ENCODE measurements around the gene MPHOSPH9.

DNA sequence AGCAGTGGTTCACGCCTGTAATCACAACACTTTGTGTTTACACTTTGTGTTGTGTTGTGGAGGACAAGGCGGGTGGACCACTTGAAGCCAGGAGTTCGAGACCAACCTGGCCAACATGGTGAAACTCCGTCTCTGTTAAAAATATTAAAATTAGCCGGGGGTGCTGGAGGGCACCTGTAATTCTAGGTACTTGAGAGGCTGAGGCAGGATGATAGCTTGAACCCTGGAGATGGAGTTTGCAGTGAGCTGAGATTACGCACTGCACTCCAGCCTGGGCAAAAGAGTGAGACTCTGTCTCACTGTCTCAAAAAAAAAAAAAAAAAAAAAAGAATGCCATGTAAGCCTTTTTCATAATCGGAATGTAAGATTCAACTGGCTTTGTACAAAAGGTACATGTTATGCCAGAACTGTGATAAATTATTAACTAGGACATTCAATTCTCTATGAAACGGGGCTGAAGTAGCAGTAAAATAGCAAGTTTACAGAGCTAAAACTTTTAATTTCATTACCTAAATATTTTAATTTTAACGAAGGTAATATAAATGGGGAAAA is 68.2 kb downstream of the MPHOSPH9 start:
- TF ChIP-seq RAD21 (IDR thresholded peaks at IDR 0.05; ENCODE audit: low read depth): no peak
- TF ChIP-seq EP300 (IDR thresholded peaks at IDR 0.05; ENCODE audit: borderline replicate concordance): no peak
- no peak for TF ChIP-seq TAF1 (IDR thresholded peaks at IDR 0.05; ENCODE audit: low read depth)
- TF ChIP-seq NFIC (IDR thresholded peaks at IDR 0.05): no peak
- TF ChIP-seq ZBTB7A (IDR thresholded peaks at IDR 0.05; ENCODE audit: low read depth): no peak
- no peak for TF ChIP-seq CREB1 (IDR thresholded peaks at IDR 0.05; ENCODE audit: low read depth)
- TF ChIP-seq, protein P1, sequence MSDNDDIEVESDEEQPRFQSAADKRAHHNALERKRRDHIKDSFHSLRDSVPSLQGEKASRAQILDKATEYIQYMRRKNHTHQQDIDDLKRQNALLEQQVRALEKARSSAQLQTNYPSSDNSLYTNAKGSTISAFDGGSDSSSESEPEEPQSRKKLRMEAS (IDR thresholded peaks at IDR 0.05): no peak
- TF ChIP-seq, protein P2, sequence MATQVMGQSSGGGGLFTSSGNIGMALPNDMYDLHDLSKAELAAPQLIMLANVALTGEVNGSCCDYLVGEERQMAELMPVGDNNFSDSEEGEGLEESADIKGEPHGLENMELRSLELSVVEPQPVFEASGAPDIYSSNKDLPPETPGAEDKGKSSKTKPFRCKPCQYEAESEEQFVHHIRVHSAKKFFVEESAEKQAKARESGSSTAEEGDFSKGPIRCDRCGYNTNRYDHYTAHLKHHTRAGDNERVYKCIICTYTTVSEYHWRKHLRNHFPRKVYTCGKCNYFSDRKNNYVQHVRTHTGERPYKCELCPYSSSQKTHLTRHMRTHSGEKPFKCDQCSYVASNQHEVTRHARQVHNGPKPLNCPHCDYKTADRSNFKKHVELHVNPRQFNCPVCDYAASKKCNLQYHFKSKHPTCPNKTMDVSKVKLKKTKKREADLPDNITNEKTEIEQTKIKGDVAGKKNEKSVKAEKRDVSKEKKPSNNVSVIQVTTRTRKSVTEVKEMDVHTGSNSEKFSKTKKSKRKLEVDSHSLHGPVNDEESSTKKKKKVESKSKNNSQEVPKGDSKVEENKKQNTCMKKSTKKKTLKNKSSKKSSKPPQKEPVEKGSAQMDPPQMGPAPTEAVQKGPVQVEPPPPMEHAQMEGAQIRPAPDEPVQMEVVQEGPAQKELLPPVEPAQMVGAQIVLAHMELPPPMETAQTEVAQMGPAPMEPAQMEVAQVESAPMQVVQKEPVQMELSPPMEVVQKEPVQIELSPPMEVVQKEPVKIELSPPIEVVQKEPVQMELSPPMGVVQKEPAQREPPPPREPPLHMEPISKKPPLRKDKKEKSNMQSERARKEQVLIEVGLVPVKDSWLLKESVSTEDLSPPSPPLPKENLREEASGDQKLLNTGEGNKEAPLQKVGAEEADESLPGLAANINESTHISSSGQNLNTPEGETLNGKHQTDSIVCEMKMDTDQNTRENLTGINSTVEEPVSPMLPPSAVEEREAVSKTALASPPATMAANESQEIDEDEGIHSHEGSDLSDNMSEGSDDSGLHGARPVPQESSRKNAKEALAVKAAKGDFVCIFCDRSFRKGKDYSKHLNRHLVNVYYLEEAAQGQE (IDR thresholded peaks at IDR 0.05; ENCODE audit: low read depth): no peak
- TF ChIP-seq TCF12 (IDR thresholded peaks at IDR 0.05; ENCODE audit: low read depth): no peak
